Cerebellar nuclear complex (tissue), 1 donor: ENCODE results near the gene CYTH1.

ENCODE experiments used
- DNase-seq, 2 experiments: peaks; one replicate each; lab custom pipeline; 2025; lab: John Stamatoyannopoulos, UW

The CYTH1 gene

GRCh38 chr17:78805301-78805700, 23.2 kb upstream of the CYTH1 start:
- no peak for DNase-seq

GRCh38 chr17:78804777-78805176, 22.7 kb upstream of the CYTH1 start:
- no peak for DNase-seq

- DNase-seq: no peak
Measured at GRCh38 chr17:78803186-78803845, 21.2 kb upstream of the CYTH1 start.

- DNase-seq: no peak
Measured at GRCh38 chr17:78802459-78802858, 20.4 kb upstream of the CYTH1 start.

- DNase-seq: no peak
Measured at GRCh38 chr17:78802008-78802407, 19.9 kb upstream of the CYTH1 start.

GRCh38 chr17:78800132-78800931, 18.3 kb upstream of the CYTH1 start:
- no peak for DNase-seq

GRCh38 chr17:78798695-78799559, 16.9 kb upstream of the CYTH1 start:
- no peak for DNase-seq

GRCh38 chr17:78797691-78798585, 15.9 kb upstream of the CYTH1 start:
- no peak for DNase-seq

GRCh38 chr17:78797213-78797612, 15.1 kb upstream of the CYTH1 start:
- no peak for DNase-seq

GRCh38 chr17:78796517-78796900, 14.4 kb upstream of the CYTH1 start:
- DNase-seq: no peak

- DNase-seq: no peak
Measured at GRCh38 chr17:78795861-78796516, 13.9 kb upstream of the CYTH1 start.

GRCh38 chr17:78794864-78795640, 13.0 kb upstream of the CYTH1 start:
- DNase-seq: no peak

GRCh38 chr17:78794399-78794798, 12.3 kb upstream of the CYTH1 start:
- no peak for DNase-seq

GRCh38 chr17:78793968-78794367, 11.9 kb upstream of the CYTH1 start:
- DNase-seq: peak in 1 of 2 experiments; percentile 13

- DNase-seq: no peak
Measured at GRCh38 chr17:78793415-78793814, 11.3 kb upstream of the CYTH1 start.

- no peak for DNase-seq
Measured at GRCh38 chr17:78791840-78792709, 10.0 kb upstream of the CYTH1 start.

GRCh38 chr17:78790552-78790951, 8.5 kb upstream of the CYTH1 start:
- DNase-seq: no peak

- no peak for DNase-seq
Measured at GRCh38 chr17:78789663-78790181, 7.6 kb upstream of the CYTH1 start.

- DNase-seq: no peak
Measured at GRCh38 chr17:78789149-78789662, 7.1 kb upstream of the CYTH1 start.
